ENCODE data around the gene LLGL2. TPM values are rescaled to one million over a fixed set of nuclear protein-coding genes. Genes with fewer than 3 reads are reported as not detected.
"Not testable (repeated sequence)": the region's sequence is repeated elsewhere in the genome, so short reads cannot be mapped to it uniquely, and the experiment has no call there.

The LLGL2 gene
- total RNA-seq, 6 donors from 2014 or later: 113 to 256 (median 175) TPM

GRCh38 chr17:75575197-75575596 is 49.7 kb downstream of the LLGL2 start:
- 88 to 94% methylated on average over 5 to 10 of the region's 10 CpGs for WGBS, 2 donors
- TF ChIP-seq POLR2A (IDR thresholded peaks at IDR 0.05): no peak
- no peak for TF ChIP-seq POLR2AphosphoS5 (IDR thresholded peaks at IDR 0.05)
- TF ChIP-seq EP300 (IDR thresholded peaks at IDR 0.05): no peak
- TF ChIP-seq CTCF (IDR thresholded peaks at IDR 0.05): no peak
- peaks cover 0 to 7% (median 3%) of the 10 kb centered on the region in 4 donors for H3K4me1 ChIP-seq
- H3K9me3 ChIP-seq: no peaks in the 10 kb centered on the region
- ATAC-seq (ENCODE audit: low FRiP score in 2 of 2) (no peak), DNase-seq (no peak)
- H3K27me3 ChIP-seq: no peaks in the 10 kb centered on the region
- no peak overlapping the region for H3K27ac ChIP-seq
- H3K36me3 ChIP-seq: peaks cover 0 to 41% (median 34%) of the 10 kb centered on the region in 4 donors
- no peak overlapping the region for H3K4me3 ChIP-seq

GRCh38 chr17:75575728-75576127 is 50.2 kb downstream of the LLGL2 start:
- Histone ChIP-seq H3K36me3 (peaks cover 0 to 36% (median 29%) of the 10 kb centered on the region in 4 donors), H3K27me3 (no peaks in the 10 kb centered on the region), H3K27ac (no peak overlapping the region), H3K4me1 (peaks cover 0 to 7% (median 3%) of the 10 kb centered on the region in 4 donors), H3K4me3 (no peak overlapping the region), H3K9me3 (no peaks in the 10 kb centered on the region)
- ATAC-seq (ENCODE audit: low FRiP score in 2 of 2) (no peak), DNase-seq (no peak)
- no peak for TF ChIP-seq POLR2A (IDR thresholded peaks at IDR 0.05)
- no peak for TF ChIP-seq EP300 (IDR thresholded peaks at IDR 0.05)
- no peak for TF ChIP-seq CTCF (IDR thresholded peaks at IDR 0.05)
- TF ChIP-seq POLR2AphosphoS5 (IDR thresholded peaks at IDR 0.05): no peak
- WGBS, 2 donors: 84 to 95% methylated on average over 11 of the region's 11 CpGs

GRCh38 chr17:75576661-75577060 is 51.2 kb downstream of the LLGL2 start:
- DNase-seq (no peak), ATAC-seq (ENCODE audit: low FRiP score in 2 of 2) (no peak)
- no peak overlapping the region for H3K4me3 ChIP-seq
- H3K27me3 ChIP-seq: no peaks in the 10 kb centered on the region
- no peak overlapping the region for H3K27ac ChIP-seq
- H3K36me3 ChIP-seq: peaks cover 0 to 27% (median 20%) of the 10 kb centered on the region in 4 donors
- H3K9me3 ChIP-seq: no peaks in the 10 kb centered on the region
- no peak for TF ChIP-seq CTCF (IDR thresholded peaks at IDR 0.05)
- TF ChIP-seq POLR2A (IDR thresholded peaks at IDR 0.05): no peak
- no peak for TF ChIP-seq POLR2AphosphoS5 (IDR thresholded peaks at IDR 0.05)
- TF ChIP-seq EP300 (IDR thresholded peaks at IDR 0.05): no peak
- 86 to 95% methylated on average over 14 to 15 of the region's 15 CpGs for WGBS, 2 donors
- H3K4me1 ChIP-seq: peaks cover 0 to 7% (median 3%) of the 10 kb centered on the region in 4 donors

- TF ChIP-seq POLR2A (IDR thresholded peaks at IDR 0.05): peak in 1 of 4 donors; percentile 37
- not testable (repeated sequence) for ATAC-seq (ENCODE audit: low FRiP score in 2 of 2); H3K27me3 ChIP-seq; H3K9me3 ChIP-seq; H3K36me3 ChIP-seq; H3K4me1 ChIP-seq; H3K27ac ChIP-seq; DNase-seq; H3K4me3 ChIP-seq
- 73 to 74% methylated on average over 20 to 23 of the region's 23 CpGs for WGBS, 2 donors
These were observed 55.7 kb downstream of the LLGL2 start for GRCh38 chr17:75581121-75581725.

- DNase-seq; H3K4me3 ChIP-seq; H3K36me3 ChIP-seq; ATAC-seq (ENCODE audit: low FRiP score in 2 of 2); H3K27me3 ChIP-seq; H3K27ac ChIP-seq; H3K9me3 ChIP-seq: not testable (repeated sequence)
- WGBS, 2 donors: 84 to 87% methylated on average over 6 of the region's 6 CpGs
- peaks cover 10 to 15% (median 13%) of the 10 kb centered on the region in 4 donors for H3K4me1 ChIP-seq
These were observed 57.7 kb downstream of the LLGL2 start for GRCh38 chr17:75583197-75583596.

- DNase-seq: no peak
- Histone ChIP-seq H3K4me3 (no peak overlapping the region), H3K27ac (no peak overlapping the region), H3K9me3 (no peaks in the 10 kb centered on the region), H3K36me3 (no peaks in the 10 kb centered on the region), H3K4me1 (peaks cover 12 to 27% (median 12%) of the 10 kb centered on the region in 4 donors), H3K27me3 (no peaks in the 10 kb centered on the region)
- TF ChIP-seq EP300 (IDR thresholded peaks at IDR 0.05) (no peak), CTCF (IDR thresholded peaks at IDR 0.05) (no peak)
- WGBS, 2 donors: 91% methylated on average over 7 of the region's 7 CpGs; no CpG with 5 or more reads in 1 of the 2 donors
- no peak for ATAC-seq (ENCODE audit: low FRiP score in 2 of 2)
These were observed 59.3 kb downstream of the LLGL2 start for GRCh38 chr17:75584849-75585175.

Data from upper lobe of left lung (tissue), 6 donors.